ENCODE data around the gene PEX6. TPM values are rescaled to one million over a fixed set of nuclear protein-coding genes. Genes with fewer than 3 reads are reported as not detected.

Gene PEX6
- total and polyA plus RNA-seq, 4 donors: 8.8 to 22.9 (median 13.8) TPM

GRCh38 chr6:42974919-42975505 is 4.0 kb downstream of the PEX6 start:
- ATAC-seq (ENCODE audit: insufficient read depth, low FRiP score) (no peak), DNase-seq (no peak)
- no peak overlapping the region for H3K27ac ChIP-seq (ENCODE audit: low read depth in 1 of 2, low read length in 1 of 2)
- no peaks in the 10 kb centered on the region for H3K27me3 ChIP-seq (ENCODE audit: control insufficient read depth in 3 of 3, insufficient read depth in 3 of 3, low read length in 2 of 3)
- TF ChIP-seq, protein P1, sequence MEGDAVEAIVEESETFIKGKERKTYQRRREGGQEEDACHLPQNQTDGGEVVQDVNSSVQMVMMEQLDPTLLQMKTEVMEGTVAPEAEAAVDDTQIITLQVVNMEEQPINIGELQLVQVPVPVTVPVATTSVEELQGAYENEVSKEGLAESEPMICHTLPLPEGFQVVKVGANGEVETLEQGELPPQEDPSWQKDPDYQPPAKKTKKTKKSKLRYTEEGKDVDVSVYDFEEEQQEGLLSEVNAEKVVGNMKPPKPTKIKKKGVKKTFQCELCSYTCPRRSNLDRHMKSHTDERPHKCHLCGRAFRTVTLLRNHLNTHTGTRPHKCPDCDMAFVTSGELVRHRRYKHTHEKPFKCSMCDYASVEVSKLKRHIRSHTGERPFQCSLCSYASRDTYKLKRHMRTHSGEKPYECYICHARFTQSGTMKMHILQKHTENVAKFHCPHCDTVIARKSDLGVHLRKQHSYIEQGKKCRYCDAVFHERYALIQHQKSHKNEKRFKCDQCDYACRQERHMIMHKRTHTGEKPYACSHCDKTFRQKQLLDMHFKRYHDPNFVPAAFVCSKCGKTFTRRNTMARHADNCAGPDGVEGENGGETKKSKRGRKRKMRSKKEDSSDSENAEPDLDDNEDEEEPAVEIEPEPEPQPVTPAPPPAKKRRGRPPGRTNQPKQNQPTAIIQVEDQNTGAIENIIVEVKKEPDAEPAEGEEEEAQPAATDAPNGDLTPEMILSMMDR (IDR thresholded peaks at IDR 0.05; ENCODE audit: control extremely low read depth, extremely low read depth): no peak
- H3K4me1 ChIP-seq (ENCODE audit: control insufficient read depth in 5 of 5, insufficient read depth in 5 of 5, low read length in 5 of 5): peaks cover 6 to 17% (median 10%) of the 10 kb centered on the region in 5 donors
- H3K4me3 ChIP-seq: no peak overlapping the region
- 86 to 92% methylated on average over 5 of the region's 5 CpGs for WGBS, 2 donors
- no peak overlapping the region for H3K9ac ChIP-seq (ENCODE audit: insufficient read depth in 1 of 2, low read length in 2 of 2)
- peaks cover 0 to 5% (median 2%) of the 10 kb centered on the region in 4 donors for H3K36me3 ChIP-seq (ENCODE audit: control insufficient read depth in 4 of 4, insufficient read depth in 4 of 4, low read length in 4 of 4)
- no peaks in the 10 kb centered on the region for H3K9me3 ChIP-seq (ENCODE audit: control insufficient read depth in 4 of 4, insufficient read depth in 3 of 4, low read length in 3 of 4)

GRCh38 chr6:42973926-42974325 is 5.1 kb downstream of the PEX6 start:
- no peak overlapping the region for H3K9ac ChIP-seq (ENCODE audit: insufficient read depth in 1 of 2, low read length in 2 of 2)
- DNase-seq (no peak), ATAC-seq (ENCODE audit: insufficient read depth, low FRiP score) (no peak)
- H3K27ac ChIP-seq (ENCODE audit: low read depth in 1 of 2, low read length in 1 of 2): no peak overlapping the region
- H3K27me3 ChIP-seq (ENCODE audit: control insufficient read depth in 3 of 3, insufficient read depth in 3 of 3, low read length in 2 of 3): no peaks in the 10 kb centered on the region
- TF ChIP-seq, protein P1 (IDR thresholded peaks at IDR 0.05; ENCODE audit: control extremely low read depth, extremely low read depth): no peak
- peaks cover 2 to 12% (median 7%) of the 10 kb centered on the region in 4 donors for H3K36me3 ChIP-seq (ENCODE audit: control insufficient read depth in 4 of 4, insufficient read depth in 4 of 4, low read length in 4 of 4)
- WGBS, 2 donors: 51 to 83% methylated on average over 3 of the region's 3 CpGs
- H3K9me3 ChIP-seq (ENCODE audit: control insufficient read depth in 4 of 4, insufficient read depth in 3 of 4, low read length in 3 of 4): no peaks in the 10 kb centered on the region
- H3K4me1 ChIP-seq (ENCODE audit: control insufficient read depth in 5 of 5, insufficient read depth in 5 of 5, low read length in 5 of 5): peaks cover 2 to 9% (median 6%) of the 10 kb centered on the region in 5 donors
- no peak overlapping the region for H3K4me3 ChIP-seq

DNA sequence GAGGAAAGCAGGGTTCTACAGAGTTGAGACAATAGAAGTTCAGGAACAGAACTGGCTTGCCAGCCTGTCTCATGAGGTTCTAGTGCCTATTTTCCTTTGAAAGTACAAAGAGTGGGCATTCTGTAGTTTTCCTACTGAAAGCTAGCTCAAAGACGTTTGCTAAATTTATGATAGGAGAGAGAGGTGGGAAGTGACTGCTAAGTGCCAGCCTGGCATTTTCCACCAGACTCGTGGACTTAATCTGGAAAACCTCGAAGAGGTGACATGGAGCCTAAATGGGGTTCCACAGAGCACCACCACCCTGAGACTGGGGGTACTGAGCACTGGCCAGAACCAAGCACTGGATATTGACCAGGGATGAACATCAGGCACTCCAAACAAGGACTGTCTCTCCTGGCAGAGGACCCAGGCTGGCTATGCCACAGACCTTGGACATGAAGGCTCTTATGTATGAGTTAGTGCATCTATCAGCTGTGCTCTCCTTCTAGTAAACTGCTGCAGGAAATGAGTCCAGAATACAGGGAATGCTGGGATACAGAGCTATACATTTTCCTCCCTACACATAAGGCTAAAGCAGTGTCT is 7.1 kb downstream of the PEX6 start:
- H3K9me3 ChIP-seq (ENCODE audit: control insufficient read depth in 4 of 4, insufficient read depth in 3 of 4, low read length in 3 of 4): no peaks in the 10 kb centered on the region
- TF ChIP-seq, protein P1 (IDR thresholded peaks at IDR 0.05; ENCODE audit: control extremely low read depth, extremely low read depth): no peak
- no peak for ATAC-seq (ENCODE audit: insufficient read depth, low FRiP score)
- H3K9ac ChIP-seq (ENCODE audit: insufficient read depth in 1 of 2, low read length in 2 of 2): no peak overlapping the region
- DNase-seq: no peak
- H3K4me3 ChIP-seq: no peak overlapping the region
- H3K4me1 ChIP-seq (ENCODE audit: control insufficient read depth in 5 of 5, insufficient read depth in 5 of 5, low read length in 5 of 5): peaks cover 0 to 1% (median 0%) of the 10 kb centered on the region in 5 donors
- no peak overlapping the region for H3K27ac ChIP-seq (ENCODE audit: low read depth in 1 of 2, low read length in 1 of 2)
- 85 to 87% methylated on average over 3 of the region's 3 CpGs for WGBS, 2 donors
- no peaks in the 10 kb centered on the region for H3K27me3 ChIP-seq (ENCODE audit: control insufficient read depth in 3 of 3, insufficient read depth in 3 of 3, low read length in 2 of 3)
- H3K36me3 ChIP-seq (ENCODE audit: control insufficient read depth in 4 of 4, insufficient read depth in 4 of 4, low read length in 4 of 4): peaks cover 2 to 24% (median 11%) of the 10 kb centered on the region in 4 donors
